HEK293 (cell line): Measurements from ENCODE around the gene TSPYL6.

Source experiments
- CTCF ChIA-PET: fragments of 350-600 bp; formaldehyde crosslinking; extraction: SDS; loops from one replicate; lab custom pipeline; 2021; ENCODE audit warnings: antibody characterized with exemption; lab: Yijun Ruan, JAX
- POLR2A ChIA-PET: fragments of 300-600 bp; formaldehyde crosslinking; extraction: SDS; loops from one replicate; lab custom pipeline; 2020; ENCODE audit warnings: antibody characterized with exemption, inconsistent platforms; lab: Yijun Ruan, JAX
- H3K27ac ChIP-seq: fragments of 200-500 bp; sonication (Bioruptor generic); 2 replicates; pipeline ENCODE4 v1.5.1; 2014; ENCODE audit warnings: low read depth, low read length, control low read depth, inconsistent platforms; ENCODE audit errors: extremely low read depth
- H3K36me3 ChIP-seq, 2 experiments: fragments of 200-500 bp in 1 of 2; sonication (Bioruptor generic) in 1 of 2; 1 replicate in 1 of 2; 2 replicates in 1 of 2; pipeline ENCODE4 v1.5.1; 2014 to 2017; ENCODE audit warnings: inconsistent platforms in 2 of 2, low read length in 2 of 2; ENCODE audit not compliant: control insufficient read depth in 2 of 2, insufficient read depth in 1 of 2
- H3K4me1 ChIP-seq: fragments of 200-500 bp; sonication (Bioruptor generic); 2 replicates; pipeline ENCODE4 v1.5.1; 2014; ENCODE audit warnings: mild to moderate bottlenecking, low read length, inconsistent platforms; ENCODE audit not compliant: control insufficient read depth, insufficient read depth
- H3K4me3 ChIP-seq: 2 replicates; pipeline ENCODE4 v1.5.1; 2011; ENCODE audit warnings: low read depth, mild to moderate bottlenecking, control low read depth, low read length, moderate library complexity
- H3K9me3 ChIP-seq: fragments of 200-500 bp; sonication (Bioruptor generic); 2 replicates; pipeline ENCODE4 v1.5.1; 2014; ENCODE audit warnings: low read depth, low read length, inconsistent platforms; ENCODE audit not compliant: control insufficient read depth, insufficient read depth
- HOXC10 ChIP-seq: sonication (generic); formaldehyde crosslinking; IDR thresholded peaks from 2 replicates; pipeline ENCODE4 v1.8.1; 2023; ENCODE audit warnings: mild to moderate bottlenecking, missing genetic modification reagents
- PRDM6 ChIP-seq: fragments of 450-650 bp; formaldehyde crosslinking; IDR thresholded peaks from 2 replicates; pipeline ENCODE4 v1.5.1; 2017; ENCODE audit warnings: missing biosample characterization, missing genetic modification characterization
- ZBTB21 ChIP-seq: fragments of 450-650 bp; formaldehyde crosslinking; IDR thresholded peaks from 2 replicates; pipeline ENCODE4 v1.5.1; 2017; ENCODE audit warnings: missing biosample characterization, missing genetic modification characterization
- ZBTB6 ChIP-seq: fragments of 450-650 bp; formaldehyde crosslinking; IDR thresholded peaks from 2 replicates; pipeline ENCODE4 v1.5.1; 2017; ENCODE audit warnings: missing biosample characterization, missing genetic modification characterization
- ZNF114 ChIP-seq: fragments of 450-650 bp; formaldehyde crosslinking; IDR thresholded peaks from 2 replicates; pipeline ENCODE4 v1.5.0; 2017; ENCODE audit warnings: missing biosample characterization, missing genetic modification characterization
- ZNF2 ChIP-seq: fragments of 450-650 bp; formaldehyde crosslinking; IDR thresholded peaks from 2 replicates; pipeline ENCODE4 v1.5.1; 2016; ENCODE audit warnings: missing biosample characterization, missing genetic modification characterization
- ZNF26 ChIP-seq: fragments of 450-650 bp; formaldehyde crosslinking; IDR thresholded peaks from 2 replicates; pipeline ENCODE4 v1.5.1; 2016; ENCODE audit warnings: missing biosample characterization, missing genetic modification characterization
- ZNF292 ChIP-seq: fragments of 450-650 bp; formaldehyde crosslinking; IDR thresholded peaks from 2 replicates; pipeline ENCODE4 v1.5.1; 2016; ENCODE audit warnings: low read depth, missing biosample characterization, missing genetic modification characterization, borderline replicate concordance
- ZNF341 ChIP-seq: fragments of 450-650 bp; formaldehyde crosslinking; IDR thresholded peaks from 2 replicates; pipeline ENCODE4; 2016; ENCODE audit warnings: low read depth, missing biosample characterization, missing genetic modification characterization
- ZNF362 ChIP-seq: fragments of 450-650 bp; formaldehyde crosslinking; IDR thresholded peaks from 2 replicates; pipeline ENCODE4 v1.5.1; 2016; ENCODE audit warnings: missing biosample characterization, missing genetic modification characterization
- ZNF37A ChIP-seq: fragments of 450-650 bp; IDR thresholded peaks from 2 replicates; pipeline ENCODE4 v1.5.1; 2018; ENCODE audit warnings: missing biosample characterization, missing genetic modification characterization
- ZNF398 ChIP-seq: fragments of 450-650 bp; formaldehyde crosslinking; IDR thresholded peaks from 2 replicates; pipeline ENCODE4 v1.5.1; 2017; ENCODE audit warnings: missing biosample characterization, missing genetic modification characterization
- ZNF433 ChIP-seq: fragments of 450-650 bp; formaldehyde crosslinking; IDR thresholded peaks from 2 replicates; pipeline ENCODE4 v1.5.1; 2016; ENCODE audit warnings: missing biosample characterization, missing genetic modification characterization, low read depth
- ZNF529 ChIP-seq: fragments of 450-650 bp; formaldehyde crosslinking; IDR thresholded peaks from 2 replicates; pipeline ENCODE4 v1.5.1; 2017; ENCODE audit warnings: missing genetic modification characterization, missing biosample characterization; ENCODE audit not compliant: insufficient replicate concordance
- ZNF548 ChIP-seq: fragments of 450-650 bp; formaldehyde crosslinking; IDR thresholded peaks from 2 replicates; pipeline ENCODE4 v1.5.1; 2016; ENCODE audit warnings: missing biosample characterization, missing genetic modification characterization
- ZNF549 ChIP-seq: fragments of 450-650 bp; IDR thresholded peaks from 2 replicates; pipeline ENCODE4 v1.5.1; 2018; ENCODE audit warnings: missing biosample characterization, missing genetic modification characterization, mild to moderate bottlenecking, inconsistent platforms, moderate library complexity
- ZNF585B ChIP-seq: fragments of 450-650 bp; formaldehyde crosslinking; IDR thresholded peaks from 2 replicates; pipeline ENCODE4 v1.5.1; 2016; ENCODE audit warnings: missing biosample characterization, missing genetic modification characterization
- ZNF600 ChIP-seq: fragments of 450-650 bp; formaldehyde crosslinking; IDR thresholded peaks from 2 replicates; pipeline ENCODE4 v1.5.1; 2016; ENCODE audit warnings: missing biosample characterization, missing genetic modification characterization
- ZNF629 ChIP-seq: fragments of 450-650 bp; formaldehyde crosslinking; IDR thresholded peaks from 2 replicates; pipeline ENCODE4 v1.5.1; 2017; ENCODE audit warnings: missing biosample characterization, missing genetic modification characterization
- ZNF645 ChIP-seq: fragments of 450-650 bp; formaldehyde crosslinking; IDR thresholded peaks from 2 replicates; pipeline ENCODE4; 2016; ENCODE audit warnings: missing biosample characterization, missing genetic modification characterization
- ZNF670 ChIP-seq: fragments of 450-650 bp; formaldehyde crosslinking; IDR thresholded peaks from 2 replicates; pipeline ENCODE4 v1.5.1; 2016; ENCODE audit warnings: missing biosample characterization, missing genetic modification characterization, low read depth
- ZNF776 ChIP-seq: fragments of 450-650 bp; formaldehyde crosslinking; IDR thresholded peaks from 2 replicates; pipeline ENCODE4 v1.5.0; 2017; ENCODE audit warnings: missing biosample characterization, missing genetic modification characterization, borderline replicate concordance
- ZNF785 ChIP-seq: fragments of 450-650 bp; formaldehyde crosslinking; IDR thresholded peaks from 2 replicates; pipeline ENCODE4 v1.5.1; 2016; ENCODE audit warnings: missing biosample characterization, missing genetic modification characterization
- ZNF791 ChIP-seq: fragments of 450-650 bp; formaldehyde crosslinking; IDR thresholded peaks from 2 replicates; pipeline ENCODE4 v1.5.1; 2016; ENCODE audit warnings: missing biosample characterization, missing genetic modification characterization

TSPYL6 gene

GRCh38 chr2:54227798-54228197, 28.2 kb downstream of the TSPYL6 start (continued):
- no peak for TF ChIP-seq ZNF548 (tag by site-specific recombination)
- no peak for TF ChIP-seq HOXC10 (CRISPR knock-in tag)
- TF ChIP-seq ZNF645 (tag by site-specific recombination), result no peak
- TF ChIP-seq ZNF292 (tag by site-specific recombination), result no peak
- no peak for TF ChIP-seq ZNF37A (tag by site-specific recombination)
- TF ChIP-seq ZNF2 (tag by site-specific recombination), result no peak
- no peak for TF ChIP-seq ZNF529 (tag by site-specific recombination)
- no peak for TF ChIP-seq ZNF600 (tag by site-specific recombination)

- POLR2A ChIA-PET, result no interaction called here
- Histone ChIP-seq H3K9me3 (no peaks in the 10 kb centered on the region), H3K4me1 (0 out of 2 replicates have a peak, but pooled peaks cover 2% of the 10 kb centered on the region), H3K36me3 (no peaks in the 10 kb centered on the region), H3K4me3 (no peak overlapping the region), H3K27ac (no peak overlapping the region)
- CTCF ChIA-PET, result interaction anchor here (0.6 to 1.3 kb wide), 2 partner anchors 19 to 399 kb away, joined by 3 to 4 read pairs; no protein-coding TSS in a partner anchor
- TF ChIP-seq ZNF114 (tag by site-specific recombination) (no peak), ZBTB6 (no peak), PRDM6 (no peak), ZNF2 (tag by site-specific recombination) (no peak), ZNF585B (tag by site-specific recombination) (no peak), ZNF529 (tag by site-specific recombination) (no peak), ZNF629 (no peak), ZBTB21 (tag by site-specific recombination) (no peak), ZNF341 (tag by site-specific recombination) (no peak), ZNF433 (no peak), ZNF362 (no peak), ZNF785 (tag by site-specific recombination) (no peak), ZNF398 (tag by site-specific recombination) (no peak), ZNF549 (tag by site-specific recombination) (no peak), ZNF791 (no peak), ZNF776 (tag by site-specific recombination) (no peak), ZNF670 (tag by site-specific recombination) (no peak), ZNF26 (tag by site-specific recombination) (no peak)
Observed at GRCh38 chr2:54226260-54226659, 29.8 kb downstream of the TSPYL6 start.
